T-helper 22 cell (primary cell): ENCODE measurements around the gene TBXA2R.

Experiments used
- DNase-seq: peaks from one replicate; pipeline ENCODE4 v3.0.0-alpha.2; 2020; ENCODE audit warnings: low read depth

The TBXA2R gene

GRCh38 chr19:3551792-3552095 lies 54.9 kb downstream of the TBXA2R start:
- no peak for DNase-seq

GRCh38 chr19:3550947-3551791 lies 55.5 kb downstream of the TBXA2R start:
- no peak for DNase-seq

- no peak for DNase-seq
Measured at GRCh38 chr19:3549816-3550215, 56.9 kb downstream of the TBXA2R start.

- no peak for DNase-seq
Measured at GRCh38 chr19:3548606-3549005, 58.1 kb downstream of the TBXA2R start.

GRCh38 chr19:3547767-3548282 lies 58.9 kb downstream of the TBXA2R start:
- no peak for DNase-seq

GRCh38 chr19:3547301-3547731 lies 59.4 kb downstream of the TBXA2R start:
- DNase-seq = no peak

- DNase-seq = no peak
Measured at GRCh38 chr19:3546119-3546518, 60.6 kb downstream of the TBXA2R start.

GRCh38 chr19:3545669-3546034 lies 61.0 kb downstream of the TBXA2R start:
- DNase-seq = no peak

- DNase-seq = peak; percentile 48
Measured at GRCh38 chr19:3544742-3545668, 61.7 kb downstream of the TBXA2R start.
